Measurements from ENCODE around the gene PYDC2. TPM values are rescaled to one million over a fixed set of nuclear protein-coding genes. Genes with fewer than 3 reads are reported as not detected.

The PYDC2 gene
- total RNA-seq, 1 experiment from 2014 or later, result not detected

GRCh38 chr3:191430103-191430502 lies 30.9 kb upstream of the PYDC2 start:
- Histone ChIP-seq H2BK5ac (ENCODE audit: insufficient read length, low read length) (no peak overlapping the region), H2BK120ac (ENCODE audit: low read depth, low read length, poor library complexity, severe bottlenecking) (no peak overlapping the region)
- TF ChIP-seq CTCF (conservative IDR thresholded peaks at IDR 0.05), result no peak

More at GRCh38 chr3:191430103-191430502, 30.9 kb upstream of the PYDC2 start:
- H2AK5ac ChIP-seq (ENCODE audit: insufficient read length, low read length), result no peak overlapping the region
- Mint-ChIP-seq H3K9me3 (no peaks in the 10 kb centered on the region), H3K27ac (no peak overlapping the region), H3K36me3 (ENCODE audit: insufficient read depth in 1 of 3, low read depth in 3 of 3) (no peaks in the 10 kb centered on the region), H3K4me3 (no peak overlapping the region), H3K4me1 (no peaks in the 10 kb centered on the region), H3K27me3 (ENCODE audit: low read depth) (no peaks in the 10 kb centered on the region)
- no peak overlapping the region for H3T11ph ChIP-seq (ENCODE audit: low read length)
- H3K9ac ChIP-seq (ENCODE audit: extremely low read depth, insufficient read length, low read length), result no peak overlapping the region
- no peaks in the 10 kb centered on the region for H3K79me2 ChIP-seq (ENCODE audit: insufficient read depth, low read length)
- no peaks in the 10 kb centered on the region for H3K79me1 ChIP-seq (ENCODE audit: insufficient read depth, low read depth, low read length, poor library complexity, severe bottlenecking)
- H3K9me3 ChIP-seq (ENCODE audit: control insufficient read depth, low read depth, low read length), result no peaks in the 10 kb centered on the region
- H2BK15ac ChIP-seq (ENCODE audit: low read depth, low read length), result no peak overlapping the region
- no peak for DNase-seq
- no peaks in the 10 kb centered on the region for H3K27me3 ChIP-seq (ENCODE audit: insufficient read depth, low read length)
- H3K23me2 ChIP-seq (ENCODE audit: insufficient read length, low read depth, low read length, poor library complexity, severe bottlenecking), result no peaks in the 10 kb centered on the region
- no CpG with 5 or more reads among the region's 4 CpGs for whole genome bisulfite sequencing (ENCODE audit: extremely low coverage, insufficient read length, low lambda C conversion rate)
- H2AFZ ChIP-seq (ENCODE audit: low read length), result no peak overlapping the region
- no peak overlapping the region for H3K27ac ChIP-seq (ENCODE audit: insufficient read length, low read depth, low read length)
- no peak overlapping the region for H3K18ac ChIP-seq (ENCODE audit: insufficient read length, low read depth, low read length)
- H4K91ac ChIP-seq (ENCODE audit: insufficient read length, low read depth, low read length), result no peak overlapping the region
- H2BK12ac ChIP-seq (ENCODE audit: insufficient read length, low read depth, low read length), result no peak overlapping the region
- H3K4me2 ChIP-seq (ENCODE audit: insufficient read depth, insufficient read length, low read length), result no peak overlapping the region
- H4K20me1 ChIP-seq (ENCODE audit: control insufficient read depth, insufficient read depth, insufficient read length), result no peaks in the 10 kb centered on the region
- no peaks in the 10 kb centered on the region for H3K4me1 ChIP-seq (ENCODE audit: insufficient read depth, low read length)
- no peak overlapping the region for H3K56ac ChIP-seq (ENCODE audit: insufficient read length, low read depth, low read length)
- no peak overlapping the region for H3K4ac ChIP-seq (ENCODE audit: low read depth, low read length)
- H3K14ac ChIP-seq (ENCODE audit: insufficient read depth, low read length), result no peak overlapping the region
- H4K5ac ChIP-seq (ENCODE audit: insufficient read length, low read depth, low read length), result no peak overlapping the region
- H4K8ac ChIP-seq (replicated peaks; ENCODE audit: insufficient read length, low read depth, low read length), result no peak overlapping the region
- H2BK20ac ChIP-seq (ENCODE audit: low read depth, low read length, poor library complexity, severe bottlenecking), result no peak overlapping the region
- H3K23ac ChIP-seq (ENCODE audit: insufficient read length, low read depth, low read length), result no peak overlapping the region
